ENCODE results near the gene MITF. TPM values are rescaled to one million over a fixed set of nuclear protein-coding genes. Genes with fewer than 3 reads are reported as not detected.

The MITF gene
- total RNA-seq, 4 donors from 2014 or later = 71.1 to 139 (median 109) TPM

- H3K36me3 ChIP-seq = no peaks in the 10 kb centered on the region
- H3K4me1 ChIP-seq = peaks cover 86 to 91% of the 10 kb centered on the region in 2 donors
- ATAC-seq (no peak), DNase-seq (no peak)
- in situ Hi-C loops (cut with MboI; ENCODE audit: low sequenced_read_pairs in 4 of 4) = no loop called here
- H3K27ac ChIP-seq = peak overlapping the region; percentile 45 to 70 (median 54)
- no peaks in the 10 kb centered on the region for H3K27me3 ChIP-seq
- H3K4me3 ChIP-seq = peak overlapping the region in 3 of 4 donors; percentile 2 to 22 (median 11)
- intact Hi-C loops (cut with DNase I; ENCODE audit: low total_unique reads) = loop anchor here (2.0 kb wide), 1 partner anchor 18 kb away; no protein-coding TSS in a partner anchor
- TF ChIP-seq CTCF (IDR thresholded peaks at IDR 0.05 in 4 of 5, conservative IDR thresholded peaks at IDR 0.05 in 1 of 5) (no peak), POLR2A (IDR thresholded peaks at IDR 0.05) (no peak)
- H3K9me3 ChIP-seq = no peaks in the 10 kb centered on the region
These were observed 25.6 kb downstream of the MITF start for GRCh38 chr3:69764861-69765260.

- no peaks in the 10 kb centered on the region for H3K36me3 ChIP-seq
- H3K27ac ChIP-seq = no peak overlapping the region
- DNase-seq (no peak), ATAC-seq (no peak)
- H3K9me3 ChIP-seq = no peaks in the 10 kb centered on the region
- no peak overlapping the region for H3K4me3 ChIP-seq
- intact Hi-C loops (cut with DNase I; ENCODE audit: low total_unique reads) (no loop called here), in situ Hi-C loops (cut with MboI; ENCODE audit: low sequenced_read_pairs in 4 of 4) (no loop called here)
- peaks cover 86 to 92% of the 10 kb centered on the region in 2 donors for H3K4me1 ChIP-seq
- TF ChIP-seq CTCF (IDR thresholded peaks at IDR 0.05 in 4 of 5, conservative IDR thresholded peaks at IDR 0.05 in 1 of 5) (no peak), POLR2A (IDR thresholded peaks at IDR 0.05) (no peak)
- no peaks in the 10 kb centered on the region for H3K27me3 ChIP-seq
These were observed 27.4 kb downstream of the MITF start for GRCh38 chr3:69766638-69767037.

- H3K27ac ChIP-seq = no peak overlapping the region
- in situ Hi-C loops (cut with MboI; ENCODE audit: low sequenced_read_pairs in 4 of 4) = no loop called here
- intact Hi-C loops (cut with DNase I; ENCODE audit: low total_unique reads) = no loop called here
- DNase-seq = peak; percentile 61 to 71
- TF ChIP-seq CTCF (IDR thresholded peaks at IDR 0.05 in 4 of 5, conservative IDR thresholded peaks at IDR 0.05 in 1 of 5) = no peak
- TF ChIP-seq POLR2A (IDR thresholded peaks at IDR 0.05) = no peak
- peak; percentile 63 to 66 for ATAC-seq
- no peak overlapping the region for H3K4me3 ChIP-seq
- peaks cover 86 to 92% of the 10 kb centered on the region in 2 donors for H3K4me1 ChIP-seq
- H3K9me3 ChIP-seq = no peaks in the 10 kb centered on the region
- no peaks in the 10 kb centered on the region for H3K27me3 ChIP-seq
- no peaks in the 10 kb centered on the region for H3K36me3 ChIP-seq
These were observed 28.3 kb downstream of the MITF start for GRCh38 chr3:69767571-69767970.

- H3K27me3 ChIP-seq = no peaks in the 10 kb centered on the region
- no peak overlapping the region for H3K27ac ChIP-seq
- peaks cover 86 to 92% of the 10 kb centered on the region in 2 donors for H3K4me1 ChIP-seq
- H3K4me3 ChIP-seq = no peak overlapping the region
- no peaks in the 10 kb centered on the region for H3K36me3 ChIP-seq
- in situ Hi-C loops (cut with MboI; ENCODE audit: low sequenced_read_pairs in 4 of 4) (no loop called here), intact Hi-C loops (cut with DNase I; ENCODE audit: low total_unique reads) (no loop called here)
- TF ChIP-seq CTCF (IDR thresholded peaks at IDR 0.05 in 4 of 5, conservative IDR thresholded peaks at IDR 0.05 in 1 of 5) (no peak), POLR2A (IDR thresholded peaks at IDR 0.05) (no peak)
- ATAC-seq (no peak), DNase-seq (no peak)
- H3K9me3 ChIP-seq = no peaks in the 10 kb centered on the region
These were observed 29.2 kb downstream of the MITF start for GRCh38 chr3:69768438-69768837.

- Histone ChIP-seq H3K4me3 (no peak overlapping the region), H3K27ac (no peak overlapping the region), H3K36me3 (no peaks in the 10 kb centered on the region), H3K4me1 (peaks cover 86 to 90% of the 10 kb centered on the region in 2 donors), H3K27me3 (no peaks in the 10 kb centered on the region), H3K9me3 (no peaks in the 10 kb centered on the region)
- no peak for TF ChIP-seq POLR2A (IDR thresholded peaks at IDR 0.05)
- no peak for TF ChIP-seq CTCF (IDR thresholded peaks at IDR 0.05 in 4 of 5, conservative IDR thresholded peaks at IDR 0.05 in 1 of 5)
- in situ Hi-C loops (cut with MboI; ENCODE audit: low sequenced_read_pairs in 4 of 4) = no loop called here
- DNase-seq (no peak), ATAC-seq (no peak)
- intact Hi-C loops (cut with DNase I; ENCODE audit: low total_unique reads) = no loop called here
These were observed 31.0 kb downstream of the MITF start for GRCh38 chr3:69770219-69770618.

Data from gastrocnemius medialis (tissue), 4 donors.